Measurements from ENCODE around the gene LRP1. TPM values are rescaled to one million over a fixed set of nuclear protein-coding genes. Genes with fewer than 3 reads are reported as not detected.
A peak's percentile ranks its signal among the peaks of the same experiment; 100 is the strongest.

LRP1 gene
- total and polyA plus RNA-seq, 2 experiments from 2014 or later = 26.6 to 145 TPM

GRCh38 chr12:57133013-57133569 lies 4.8 kb downstream of the LRP1 start:
- Histone ChIP-seq H3K36me3 (ENCODE audit: insufficient read depth) (peaks cover 3% of the 10 kb centered on the region; the same call in 1 of the 2 replicates), H3K27ac (ENCODE audit: low read depth) (peak overlapping the region; percentile 93), H3K27me3 (ENCODE audit: insufficient read depth) (no peaks in the 10 kb centered on the region), H3F3A (replicated peaks; ENCODE audit: low read depth) (0 out of 2 replicates have a peak, but pooled peaks cover 17% of the 10 kb centered on the region), H2AFZ (no peak overlapping the region), H3K4me2 (peak overlapping the region; percentile 93), H4K20me1 (replicated peaks; ENCODE audit: insufficient read depth) (peaks cover 39% of the 10 kb centered on the region), H3K9me2 (ENCODE audit: insufficient read depth) (no peaks in the 10 kb centered on the region), H3K4me1 (ENCODE audit: insufficient read depth) (peaks cover 60% of the 10 kb centered on the region), H3K4me3 (peak overlapping the region; percentile 38), H3K79me2 (replicated peaks; ENCODE audit: insufficient read depth) (peaks cover 91% of the 10 kb centered on the region)
- Mint-ChIP-seq H3K36me3 (ENCODE audit: low read depth) (peaks cover 27% of the 10 kb centered on the region), H3K27me3 (ENCODE audit: insufficient read depth, low read depth, poor library complexity) (peaks cover 37% of the 10 kb centered on the region), H3K27ac (peak overlapping the region; percentile 23; the same call in 1 of the 2 replicates), H3K4me1 (peaks cover 76% of the 10 kb centered on the region), H3K9me3 (no peaks in the 10 kb centered on the region), H3K4me3 (peak overlapping the region; percentile 25)
- peak; percentile 52 for DNase-seq (ENCODE audit: low spot score)
- ATAC-seq = no peak
- no peak for TF ChIP-seq ZNF331 (CRISPR knock-in tag; IDR thresholded peaks at IDR 0.05; ENCODE audit: low read depth)
- peak in 1 of 2 experiments; percentile 23; a peak in 2 of 4 replicates for TF ChIP-seq CTCF (conservative IDR thresholded peaks at IDR 0.05; ENCODE audit: low read depth in 2 of 2)
- no peak for TF ChIP-seq REST (IDR thresholded peaks at IDR 0.05; ENCODE audit: unreplicated experiment)
- TF ChIP-seq JUNB (IDR thresholded peaks at IDR 0.05; ENCODE audit: unreplicated experiment) = no peak

GRCh38 chr12:57133916-57134315 lies 5.6 kb downstream of the LRP1 start:
- Mint-ChIP-seq H3K36me3 (ENCODE audit: low read depth) (peaks cover 35% of the 10 kb centered on the region), H3K9me3 (no peaks in the 10 kb centered on the region), H3K27me3 (ENCODE audit: insufficient read depth, low read depth, poor library complexity) (peaks cover 36% of the 10 kb centered on the region), H3K4me3 (peak overlapping the region; percentile 13; the same call in 1 of the 3 replicates), H3K27ac (no peak overlapping the region), H3K4me1 (peaks cover 82% of the 10 kb centered on the region)
- Histone ChIP-seq H4K20me1 (replicated peaks; ENCODE audit: insufficient read depth) (peaks cover 41% of the 10 kb centered on the region), H3K4me3 (no peak overlapping the region), H3K4me1 (ENCODE audit: insufficient read depth) (peaks cover 60% of the 10 kb centered on the region), H3K27ac (ENCODE audit: low read depth) (peak overlapping the region; percentile 83), H3F3A (replicated peaks; ENCODE audit: low read depth) (0 out of 2 replicates have a peak, but pooled peaks cover 17% of the 10 kb centered on the region), H3K36me3 (ENCODE audit: insufficient read depth) (peaks cover 3% of the 10 kb centered on the region; the same call in 1 of the 2 replicates), H3K79me2 (replicated peaks; ENCODE audit: insufficient read depth) (peaks cover 91% of the 10 kb centered on the region), H2AFZ (no peak overlapping the region), H3K4me2 (peak overlapping the region; percentile 62; the same call in 1 of the 2 replicates), H3K27me3 (ENCODE audit: insufficient read depth) (no peaks in the 10 kb centered on the region), H3K9me2 (ENCODE audit: insufficient read depth) (no peaks in the 10 kb centered on the region)
- no peak for ATAC-seq
- no peak for TF ChIP-seq ZNF331 (CRISPR knock-in tag; IDR thresholded peaks at IDR 0.05; ENCODE audit: low read depth)
- no peak for TF ChIP-seq EZH2phosphoT487 (IDR thresholded peaks at IDR 0.05; ENCODE audit: unreplicated experiment)
- no peak for TF ChIP-seq ETS1 (IDR thresholded peaks at IDR 0.05)
- TF ChIP-seq JUNB (IDR thresholded peaks at IDR 0.05; ENCODE audit: unreplicated experiment) = no peak
- no peak for TF ChIP-seq CREB1 (CRISPR knock-in tag; IDR thresholded peaks at IDR 0.05; ENCODE audit: low read depth)
- no peak for TF ChIP-seq STAT1 (IDR thresholded peaks at IDR 0.05; ENCODE audit: unreplicated experiment)
- no peak for DNase-seq (ENCODE audit: low spot score)
